SK-N-SH treated with all-trans-retinoic acid at 6 μM for 48 hours (cell line): Measurements from ENCODE around the gene C10orf120.

Source experiments
- ATAC-seq: fragments of 200-7000 bp; cut with Tn5 transposase; 3 replicates; pipeline ENCODE4 v1.9.1; 2020; ENCODE audit warnings: mild to moderate bottlenecking, moderate library complexity
- ARNTL ChIP-seq: fragments of 450-650 bp; formaldehyde crosslinking; IDR thresholded peaks from 2 replicates; pipeline ENCODE4 v1.5.0; 2020; ENCODE audit warnings: low read depth, mild to moderate bottlenecking, moderate library complexity, borderline replicate concordance
- BACH2 ChIP-seq: fragments of 250-450 bp; sonication (Bioruptor Pico); IDR thresholded peaks from 2 replicates; pipeline ENCODE4 v1.9.0; 2021; ENCODE audit warnings: mild to moderate bottlenecking, borderline replicate concordance
- CREB5 ChIP-seq: fragments of 250-450 bp; sonication (Bioruptor Pico); IDR thresholded peaks from 2 replicates; pipeline ENCODE4 v1.5.1; 2020; ENCODE audit warnings: low read depth, mild to moderate bottlenecking, moderate library complexity
- CSRNP3 ChIP-seq: fragments of 250-450 bp; sonication (Bioruptor Pico); IDR thresholded peaks from 2 replicates; pipeline ENCODE4 v1.5.1; 2021; ENCODE audit warnings: mild to moderate bottlenecking, moderate library complexity
- ESRRG ChIP-seq: fragments of 250-450 bp; sonication (Bioruptor Pico); IDR thresholded peaks from 2 replicates; pipeline ENCODE4 v1.6.1; 2021; ENCODE audit warnings: mild to moderate bottlenecking
- GLIS3 ChIP-seq: fragments of 250-450 bp; sonication (Bioruptor Pico); IDR thresholded peaks from 2 replicates; pipeline ENCODE4 v1.5.0; 2020; ENCODE audit warnings: mild to moderate bottlenecking, moderate library complexity
- ISL1 ChIP-seq: fragments of 250-450 bp; sonication (Bioruptor Pico); IDR thresholded peaks from 2 replicates; pipeline ENCODE4 v2.1.2; 2022; ENCODE audit warnings: mild to moderate bottlenecking, moderate library complexity
- OSR1 ChIP-seq: fragments of 250-450 bp; sonication (Bioruptor Pico); IDR thresholded peaks from 2 replicates; pipeline ENCODE4 v1.8.0; 2022; ENCODE audit warnings: moderate library complexity, mild to moderate bottlenecking, inconsistent platforms
- PPARA ChIP-seq: fragments of 250-450 bp; sonication (Bioruptor Pico); IDR thresholded peaks from 2 replicates; pipeline ENCODE4 v1.5.0; 2020; ENCODE audit warnings: mild to moderate bottlenecking, borderline replicate concordance
- RARB ChIP-seq: fragments of 250-450 bp; sonication (Bioruptor Pico); IDR thresholded peaks from 2 replicates; pipeline ENCODE4 v1.8.0; 2021; ENCODE audit warnings: mild to moderate bottlenecking, moderate library complexity
- SNAI2 ChIP-seq: fragments of 250-450 bp; sonication (Bioruptor Pico); IDR thresholded peaks from 2 replicates; pipeline ENCODE4 v1.5.0; 2020; ENCODE audit warnings: mild to moderate bottlenecking, moderate library complexity
- TCF4 ChIP-seq: fragments of 250-450 bp; sonication (Bioruptor Pico); IDR thresholded peaks from 2 replicates; pipeline ENCODE4 v1.8.0; 2021; ENCODE audit warnings: mild to moderate bottlenecking, moderate library complexity, borderline replicate concordance
- TOX ChIP-seq: fragments of 250-450 bp; sonication (Bioruptor Pico); IDR thresholded peaks from 2 replicates; pipeline ENCODE4 v1.8.0; 2021; ENCODE audit warnings: mild to moderate bottlenecking, moderate library complexity, borderline replicate concordance
- TSHZ2 ChIP-seq: fragments of 250-450 bp; sonication (Bioruptor Pico); IDR thresholded peaks from 2 replicates; pipeline ENCODE4 v1.5.0; 2020; ENCODE audit warnings: mild to moderate bottlenecking, moderate library complexity
- ZC3H10 ChIP-seq: fragments of 250-450 bp; sonication (Bioruptor Pico); IDR thresholded peaks from 2 replicates; pipeline ENCODE4 v1.5.1; 2021; ENCODE audit warnings: mild to moderate bottlenecking, moderate library complexity
- ZFP3 ChIP-seq: fragments of 250-450 bp; sonication (Bioruptor Pico); IDR thresholded peaks from 2 replicates; pipeline ENCODE4 v1.5.0; 2020; ENCODE audit warnings: mild to moderate bottlenecking, moderate library complexity
- ZFP30 ChIP-seq: fragments of 450-650 bp; formaldehyde crosslinking; IDR thresholded peaks from 2 replicates; pipeline ENCODE4 v1.5.0; 2022; ENCODE audit warnings: mild to moderate bottlenecking, moderate library complexity
- ZNF565 ChIP-seq: fragments of 450-650 bp; formaldehyde crosslinking; conservative IDR thresholded peaks from 2 replicates; pipeline ENCODE4 v1.5.0; 2020; ENCODE audit warnings: low read depth, mild to moderate bottlenecking, moderate library complexity
- ZNF8 ChIP-seq: fragments of 450-650 bp; formaldehyde crosslinking; IDR thresholded peaks from 2 replicates; pipeline ENCODE4 v1.5.0; 2020; ENCODE audit warnings: mild to moderate bottlenecking, moderate library complexity
- TF ChIP-seq, protein P1 (sequence below): fragments of 250-450 bp; sonication (Bioruptor Pico); IDR thresholded peaks from 2 replicates; pipeline ENCODE4 v1.8.0; 2020; ENCODE audit warnings: mild to moderate bottlenecking, moderate library complexity, borderline replicate concordance

The C10orf120 gene

GRCh38 chr10:122662231-122662630, 37.4 kb downstream of the C10orf120 start:
- no peak for ATAC-seq
- TF ChIP-seq, protein P1, sequence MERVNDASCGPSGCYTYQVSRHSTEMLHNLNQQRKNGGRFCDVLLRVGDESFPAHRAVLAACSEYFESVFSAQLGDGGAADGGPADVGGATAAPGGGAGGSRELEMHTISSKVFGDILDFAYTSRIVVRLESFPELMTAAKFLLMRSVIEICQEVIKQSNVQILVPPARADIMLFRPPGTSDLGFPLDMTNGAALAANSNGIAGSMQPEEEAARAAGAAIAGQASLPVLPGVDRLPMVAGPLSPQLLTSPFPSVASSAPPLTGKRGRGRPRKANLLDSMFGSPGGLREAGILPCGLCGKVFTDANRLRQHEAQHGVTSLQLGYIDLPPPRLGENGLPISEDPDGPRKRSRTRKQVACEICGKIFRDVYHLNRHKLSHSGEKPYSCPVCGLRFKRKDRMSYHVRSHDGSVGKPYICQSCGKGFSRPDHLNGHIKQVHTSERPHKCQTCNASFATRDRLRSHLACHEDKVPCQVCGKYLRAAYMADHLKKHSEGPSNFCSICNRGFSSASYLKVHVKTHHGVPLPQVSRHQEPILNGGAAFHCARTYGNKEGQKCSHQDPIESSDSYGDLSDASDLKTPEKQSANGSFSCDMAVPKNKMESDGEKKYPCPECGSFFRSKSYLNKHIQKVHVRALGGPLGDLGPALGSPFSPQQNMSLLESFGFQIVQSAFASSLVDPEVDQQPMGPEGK (CRISPR knock-in tag) = no peak
- TF ChIP-seq ZFP30 (CRISPR knock-in tag) (no peak), TOX (CRISPR knock-in tag) (no peak), RARB (CRISPR knock-in tag) (no peak), ISL1 (no peak), TSHZ2 (CRISPR knock-in tag) (no peak), BACH2 (CRISPR knock-in tag) (no peak), CSRNP3 (CRISPR knock-in tag) (no peak), OSR1 (CRISPR knock-in tag) (no peak)

- no peak for ATAC-seq
- TF ChIP-seq CSRNP3 (CRISPR knock-in tag) = no peak
- TF ChIP-seq ZNF565 (CRISPR knock-in tag) = no peak
- TF ChIP-seq TSHZ2 (CRISPR knock-in tag) = no peak
- no peak for TF ChIP-seq GLIS3 (CRISPR knock-in tag)
- TF ChIP-seq SNAI2 (CRISPR knock-in tag) = no peak
- TF ChIP-seq ESRRG (CRISPR knock-in tag) = no peak
- no peak for TF ChIP-seq PPARA
- no peak for TF ChIP-seq ARNTL (CRISPR knock-in tag)
- TF ChIP-seq BACH2 (CRISPR knock-in tag) = no peak
- no peak for TF ChIP-seq RARB (CRISPR knock-in tag)
- no peak for TF ChIP-seq CREB5
- no peak for TF ChIP-seq ZC3H10 (CRISPR knock-in tag)
- TF ChIP-seq ZFP3 = no peak
- no peak for TF ChIP-seq OSR1 (CRISPR knock-in tag)
- no peak for TF ChIP-seq TCF4 (CRISPR knock-in tag)
- TF ChIP-seq ZNF8 = no peak
- TF ChIP-seq, protein P1 (CRISPR knock-in tag) = no peak
- no peak for TF ChIP-seq TOX (CRISPR knock-in tag)
- TF ChIP-seq ZFP30 (CRISPR knock-in tag) = no peak
- TF ChIP-seq, all 23 proteins: peak for 0
These were observed 39.0 kb downstream of the C10orf120 start for GRCh38 chr10:122660696-122661095.
